ENCODE results near the gene LHFPL6.

The LHFPL6 gene

DNA sequence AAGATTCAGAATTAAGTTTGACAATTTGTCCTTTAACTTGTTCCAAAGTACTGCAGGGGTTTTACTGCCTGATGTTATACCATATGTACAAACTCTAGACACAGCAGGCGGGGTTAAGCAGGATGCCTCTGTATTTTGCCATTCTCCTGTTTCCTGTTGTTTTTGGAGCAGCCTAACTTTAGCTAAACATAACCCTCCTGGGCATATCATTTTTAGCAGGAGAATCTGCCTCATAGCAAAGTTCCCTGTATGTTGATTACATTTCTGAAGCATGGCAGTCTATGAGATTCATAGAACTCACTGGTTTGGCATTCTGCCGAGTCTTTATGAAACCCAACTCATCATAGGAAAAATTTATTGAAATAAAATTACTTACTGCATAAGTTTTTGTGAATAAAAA, 5.2 kb downstream of the LHFPL6 start:
- Histone ChIP-seq H3K4me1 (ENCODE audit: control insufficient read depth in 2 of 2, insufficient read depth in 1 of 2, low read depth in 1 of 2, low read length in 2 of 2) (peaks cover 6 to 11% of the 10 kb centered on the region in 2 donors), H2BK5ac (ENCODE audit: low read length) (no peak overlapping the region), H3K9me3 (replicated peaks in 1 of 2; ENCODE audit: control insufficient read depth in 2 of 2, insufficient read depth in 1 of 2, low read depth in 1 of 2, low read length in 2 of 2) (peaks cover 0 to 27% of the 10 kb centered on the region in 2 donors), H3K27ac (replicated peaks; ENCODE audit: low read length) (no peak overlapping the region), H3K9ac (ENCODE audit: low read depth, low read length, poor library complexity) (no peak overlapping the region), H2BK15ac (ENCODE audit: low read length) (no peak overlapping the region), H3K4me2 (ENCODE audit: insufficient read depth, low read length, poor library complexity, severe bottlenecking) (no peak overlapping the region), H2AFZ (ENCODE audit: low read length) (no peak overlapping the region), H3K79me1 (ENCODE audit: low read depth, low read length) (no peaks in the 10 kb centered on the region), H3K36me3 (replicated peaks in 1 of 2; ENCODE audit: control insufficient read depth in 2 of 2, insufficient read depth in 2 of 2, low read length in 2 of 2) (peaks cover 0 to 63% of the 10 kb centered on the region in 2 donors), H2BK120ac (ENCODE audit: low read depth, low read length) (no peak overlapping the region), H4K91ac (ENCODE audit: low read depth, low read length, poor library complexity) (no peak overlapping the region), H3K4me3 (ENCODE audit: low read length in 2 of 2) (no peak overlapping the region), H4K8ac (ENCODE audit: low read depth, low read length) (no peak overlapping the region), H3K4ac (ENCODE audit: low read length) (no peak overlapping the region), H3K27me3 (ENCODE audit: control insufficient read depth in 3 of 3, insufficient read depth in 3 of 3, low read depth in 1 of 3, low read length in 3 of 3) (no peaks in the 10 kb centered on the region), H3K23ac (ENCODE audit: low read depth, low read length, poor library complexity) (no peak overlapping the region), H3K18ac (ENCODE audit: low read length) (no peak overlapping the region), H2BK12ac (ENCODE audit: low read length) (no peak overlapping the region), H3K14ac (ENCODE audit: low read length) (no peak overlapping the region), H2AK5ac (ENCODE audit: low read depth, low read length) (no peak overlapping the region)
- no CpG with 5 or more reads among the region's 2 CpGs for WGBS, 2 donors (ENCODE audit: extremely low coverage in 2 of 2, insufficient read length in 2 of 2, insufficient replicate concordance in 1 of 2)
- no peak for DNase-seq (ENCODE audit: low spot score)

DNA sequence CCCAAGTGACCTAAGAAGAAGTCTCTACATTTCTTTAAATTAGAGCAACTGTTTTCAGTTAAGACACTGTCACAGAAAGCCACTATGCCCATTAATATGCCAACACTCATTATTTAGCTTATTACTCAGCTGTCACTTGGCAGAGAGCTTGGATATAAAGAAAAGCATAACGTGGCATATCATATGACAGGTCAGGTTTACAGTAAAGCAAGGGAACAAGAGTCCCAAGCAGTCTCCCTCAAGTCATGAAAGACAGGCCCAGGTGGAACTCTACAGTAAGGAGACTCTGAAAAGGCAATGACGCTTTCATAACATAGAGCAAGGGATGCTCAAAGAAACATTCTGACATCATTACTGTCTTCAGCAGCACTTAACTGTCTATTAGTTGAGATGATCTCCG, 6.3 kb downstream of the LHFPL6 start:
- no peak overlapping the region for H2AK5ac ChIP-seq (ENCODE audit: low read depth, low read length)
- no peak overlapping the region for H2BK15ac ChIP-seq (ENCODE audit: low read length)
- no peak overlapping the region for H3K4me2 ChIP-seq (ENCODE audit: insufficient read depth, low read length, poor library complexity, severe bottlenecking)
- H3K4me3 ChIP-seq (ENCODE audit: low read length in 2 of 2): no peak overlapping the region
- peaks cover 0 to 27% of the 10 kb centered on the region in 2 donors for H3K9me3 ChIP-seq (replicated peaks in 1 of 2; ENCODE audit: control insufficient read depth in 2 of 2, insufficient read depth in 1 of 2, low read depth in 1 of 2, low read length in 2 of 2)
- H2BK12ac ChIP-seq (ENCODE audit: low read length): no peak overlapping the region
- no peak overlapping the region for H3K4ac ChIP-seq (ENCODE audit: low read length)
- no peaks in the 10 kb centered on the region for H3K79me1 ChIP-seq (ENCODE audit: low read depth, low read length)
- no peak overlapping the region for H3K9ac ChIP-seq (ENCODE audit: low read depth, low read length, poor library complexity)
- no peak for DNase-seq (ENCODE audit: low spot score)
- no peak overlapping the region for H3K23ac ChIP-seq (ENCODE audit: low read depth, low read length, poor library complexity)
- H3K4me1 ChIP-seq (ENCODE audit: control insufficient read depth in 2 of 2, insufficient read depth in 1 of 2, low read depth in 1 of 2, low read length in 2 of 2): peaks cover 3 to 11% of the 10 kb centered on the region in 2 donors
- H3K27ac ChIP-seq (replicated peaks; ENCODE audit: low read length): no peak overlapping the region
- H3K36me3 ChIP-seq (replicated peaks in 1 of 2; ENCODE audit: control insufficient read depth in 2 of 2, insufficient read depth in 2 of 2, low read length in 2 of 2): peaks cover 0 to 67% of the 10 kb centered on the region in 2 donors
- H3K27me3 ChIP-seq (ENCODE audit: control insufficient read depth in 3 of 3, insufficient read depth in 3 of 3, low read depth in 1 of 3, low read length in 3 of 3): no peaks in the 10 kb centered on the region
- no peak overlapping the region for H4K91ac ChIP-seq (ENCODE audit: low read depth, low read length, poor library complexity)
- no CpG with 5 or more reads among the region's 3 CpGs for WGBS, 2 donors (ENCODE audit: extremely low coverage in 2 of 2, insufficient read length in 2 of 2, insufficient replicate concordance in 1 of 2)
- H3K14ac ChIP-seq (ENCODE audit: low read length): no peak overlapping the region
- H2BK120ac ChIP-seq (ENCODE audit: low read depth, low read length): no peak overlapping the region
- H2AFZ ChIP-seq (ENCODE audit: low read length): no peak overlapping the region
- H3K18ac ChIP-seq (ENCODE audit: low read length): no peak overlapping the region
- H4K8ac ChIP-seq (ENCODE audit: low read depth, low read length): no peak overlapping the region
- H2BK5ac ChIP-seq (ENCODE audit: low read length): no peak overlapping the region

- Histone ChIP-seq H3K9ac (ENCODE audit: low read depth, low read length, poor library complexity) (no peak overlapping the region), H3K27me3 (ENCODE audit: control insufficient read depth in 3 of 3, insufficient read depth in 3 of 3, low read depth in 1 of 3, low read length in 3 of 3) (no peaks in the 10 kb centered on the region), H4K91ac (ENCODE audit: low read depth, low read length, poor library complexity) (no peak overlapping the region), H3K4ac (ENCODE audit: low read length) (no peak overlapping the region), H3K27ac (replicated peaks; ENCODE audit: low read length) (no peak overlapping the region), H3K36me3 (replicated peaks in 1 of 2; ENCODE audit: control insufficient read depth in 2 of 2, insufficient read depth in 2 of 2, low read length in 2 of 2) (peaks cover 0 to 71% of the 10 kb centered on the region in 2 donors), H3K4me1 (ENCODE audit: control insufficient read depth in 2 of 2, insufficient read depth in 1 of 2, low read depth in 1 of 2, low read length in 2 of 2) (peaks cover 3 to 10% of the 10 kb centered on the region in 2 donors), H3K4me2 (ENCODE audit: insufficient read depth, low read length, poor library complexity, severe bottlenecking) (no peak overlapping the region), H2BK120ac (ENCODE audit: low read depth, low read length) (no peak overlapping the region), H2BK15ac (ENCODE audit: low read length) (no peak overlapping the region), H4K8ac (ENCODE audit: low read depth, low read length) (no peak overlapping the region), H3K23ac (ENCODE audit: low read depth, low read length, poor library complexity) (no peak overlapping the region), H3K9me3 (replicated peaks in 1 of 2; ENCODE audit: control insufficient read depth in 2 of 2, insufficient read depth in 1 of 2, low read depth in 1 of 2, low read length in 2 of 2) (peaks cover 0 to 30% of the 10 kb centered on the region in 2 donors), H2BK12ac (ENCODE audit: low read length) (no peak overlapping the region), H3K79me1 (ENCODE audit: low read depth, low read length) (no peaks in the 10 kb centered on the region), H2AK5ac (ENCODE audit: low read depth, low read length) (no peak overlapping the region), H2AFZ (ENCODE audit: low read length) (no peak overlapping the region), H2BK5ac (ENCODE audit: low read length) (no peak overlapping the region), H3K4me3 (ENCODE audit: low read length in 2 of 2) (no peak overlapping the region), H3K18ac (ENCODE audit: low read length) (no peak overlapping the region), H3K14ac (ENCODE audit: low read length) (no peak overlapping the region)
- no peak for DNase-seq (ENCODE audit: low spot score)
- no CpG with 5 or more reads among the region's 2 CpGs for WGBS, 2 donors (ENCODE audit: extremely low coverage in 2 of 2, insufficient read length in 2 of 2, insufficient replicate concordance in 1 of 2)
Measured at GRCh38 chr13:39596176-39596575, 6.8 kb downstream of the LHFPL6 start.

- no peak overlapping the region for H2BK15ac ChIP-seq (ENCODE audit: low read length)
- no peak overlapping the region for H3K4me2 ChIP-seq (ENCODE audit: insufficient read depth, low read length, poor library complexity, severe bottlenecking)
- H3K27me3 ChIP-seq (ENCODE audit: control insufficient read depth in 3 of 3, insufficient read depth in 3 of 3, low read depth in 1 of 3, low read length in 3 of 3): no peaks in the 10 kb centered on the region
- no peak overlapping the region for H3K27ac ChIP-seq (replicated peaks; ENCODE audit: low read length)
- H3K4me1 ChIP-seq (ENCODE audit: control insufficient read depth in 2 of 2, insufficient read depth in 1 of 2, low read depth in 1 of 2, low read length in 2 of 2): no peaks in the 10 kb centered on the region
- H2BK120ac ChIP-seq (ENCODE audit: low read depth, low read length): no peak overlapping the region
- H3K14ac ChIP-seq (ENCODE audit: low read length): no peak overlapping the region
- no peak overlapping the region for H2AK5ac ChIP-seq (ENCODE audit: low read depth, low read length)
- peaks cover 0 to 51% of the 10 kb centered on the region in 2 donors for H3K36me3 ChIP-seq (replicated peaks in 1 of 2; ENCODE audit: control insufficient read depth in 2 of 2, insufficient read depth in 2 of 2, low read length in 2 of 2)
- WGBS, 2 donors (ENCODE audit: extremely low coverage in 2 of 2, insufficient read length in 2 of 2, insufficient replicate concordance in 1 of 2): no CpG with 5 or more reads among the region's 2 CpGs
- H2BK5ac ChIP-seq (ENCODE audit: low read length): no peak overlapping the region
- no peak overlapping the region for H3K23ac ChIP-seq (ENCODE audit: low read depth, low read length, poor library complexity)
- H3K4ac ChIP-seq (ENCODE audit: low read length): no peak overlapping the region
- no peak overlapping the region for H4K91ac ChIP-seq (ENCODE audit: low read depth, low read length, poor library complexity)
- H4K8ac ChIP-seq (ENCODE audit: low read depth, low read length): no peak overlapping the region
- H3K9me3 ChIP-seq (replicated peaks in 1 of 2; ENCODE audit: control insufficient read depth in 2 of 2, insufficient read depth in 1 of 2, low read depth in 1 of 2, low read length in 2 of 2): peaks cover 0 to 13% of the 10 kb centered on the region in 2 donors
- no peak overlapping the region for H3K4me3 ChIP-seq (ENCODE audit: low read length in 2 of 2)
- no peak overlapping the region for H2AFZ ChIP-seq (ENCODE audit: low read length)
- H2BK12ac ChIP-seq (ENCODE audit: low read length): no peak overlapping the region
- H3K18ac ChIP-seq (ENCODE audit: low read length): no peak overlapping the region
- DNase-seq (ENCODE audit: low spot score): no peak
- H3K79me1 ChIP-seq (ENCODE audit: low read depth, low read length): no peaks in the 10 kb centered on the region
- no peak overlapping the region for H3K9ac ChIP-seq (ENCODE audit: low read depth, low read length, poor library complexity)
Measured at GRCh38 chr13:39590466-39591036, 12.4 kb downstream of the LHFPL6 start.

Measured in neuronal stem cell (in vitro differentiated cells).